GM12892 (cell line): ENCODE measurements around the gene HABP4.
A peak's percentile ranks its signal among the peaks of the same experiment; 100 is the strongest.

ENCODE experiments used
- POLR2A ChIP-seq: IDR thresholded peaks from 2 replicates; pipeline ENCODE4 v1.6.1; 2011; ENCODE audit warnings: low read depth, low read length, control low read depth
- POLR2AphosphoS5 ChIP-seq: IDR thresholded peaks from 2 replicates; pipeline ENCODE4 v1.6.1; 2011; ENCODE audit warnings: low read depth, low read length, control low read depth

DNA sequence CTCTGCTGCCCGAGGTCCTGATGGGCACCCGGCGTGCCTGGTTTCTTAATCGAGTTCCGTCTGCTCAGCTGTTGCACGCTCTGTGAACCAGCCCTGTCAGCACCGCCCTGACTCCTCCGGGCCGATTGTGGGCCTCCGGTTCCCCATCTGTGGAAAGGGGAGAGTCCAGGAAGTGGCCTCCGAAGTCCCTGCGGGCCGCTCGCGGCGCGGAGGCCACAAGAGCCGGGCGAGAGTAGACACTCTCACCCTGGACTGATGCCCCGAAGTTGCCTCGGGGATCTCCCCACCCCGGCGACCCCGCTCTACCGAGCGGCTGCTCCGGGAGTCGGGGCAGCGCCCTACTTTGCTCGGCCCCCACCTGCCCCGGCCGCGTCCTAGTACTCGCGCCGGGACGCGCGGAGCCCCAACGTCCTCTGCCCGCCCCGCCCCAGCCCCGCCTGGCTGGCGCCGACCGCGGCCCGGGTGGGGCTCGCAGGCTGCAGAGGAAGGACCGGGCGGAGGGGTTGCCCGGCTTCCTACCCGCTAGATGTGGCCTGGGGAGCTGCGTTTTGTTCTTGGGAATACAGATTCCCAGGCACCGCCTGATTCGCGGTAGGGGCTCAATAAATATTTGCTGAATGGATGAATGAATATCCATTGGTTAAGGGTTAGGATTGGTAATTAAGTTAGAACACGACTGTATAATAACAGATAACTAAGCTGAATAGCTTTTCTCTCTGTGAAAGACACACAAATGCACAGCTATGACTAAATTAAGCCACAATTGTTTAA is 30.9 kb upstream of the HABP4 start:
- TF ChIP-seq POLR2A (peak; percentile 24; the same call in 1 of the 2 replicates), POLR2AphosphoS5 (no peak)
